Ishikawa (cell line): ENCODE results near the gene RNF150.

Source experiments
- CEBPB ChIP-seq: IDR thresholded peaks from 2 replicates; pipeline ENCODE4 v1.6.1; 2012
- CREB1 ChIP-seq: IDR thresholded peaks from 2 replicates; pipeline ENCODE4 v1.6.1; 2012; ENCODE audit warnings: low read depth
- EGR1 ChIP-seq: IDR thresholded peaks from 2 replicates; pipeline ENCODE4 v1.6.1; 2012
- EP300 ChIP-seq: IDR thresholded peaks from 2 replicates; pipeline ENCODE4 v1.6.1; 2012; ENCODE audit warnings: borderline replicate concordance
- FOXM1 ChIP-seq: IDR thresholded peaks from 2 replicates; pipeline ENCODE4 v1.6.1; 2012; ENCODE audit warnings: low read depth, borderline replicate concordance
- NFIC ChIP-seq: IDR thresholded peaks from 2 replicates; pipeline ENCODE4 v1.6.1; 2012
- RAD21 ChIP-seq: IDR thresholded peaks from 2 replicates; pipeline ENCODE4 v1.6.1; 2012; ENCODE audit warnings: low read depth
- TAF1 ChIP-seq: IDR thresholded peaks from 2 replicates; pipeline ENCODE4 v1.6.1; 2012; ENCODE audit warnings: low read depth, mild to moderate bottlenecking
- TCF12 ChIP-seq: IDR thresholded peaks from 2 replicates; pipeline ENCODE4 v1.6.1; 2012; ENCODE audit warnings: low read depth
- TEAD4 ChIP-seq: IDR thresholded peaks from 2 replicates; pipeline ENCODE4 v1.6.1; 2012
- YY1 ChIP-seq: IDR thresholded peaks from 2 replicates; pipeline ENCODE4 v1.6.1; 2012; ENCODE audit warnings: low read depth
- ZBTB7A ChIP-seq: IDR thresholded peaks from 2 replicates; pipeline ENCODE4 v1.6.1; 2012; ENCODE audit warnings: low read depth
- TF ChIP-seq, protein P1 (sequence below): IDR thresholded peaks from 2 replicates; pipeline ENCODE4 v1.6.1; 2012; ENCODE audit warnings: low read depth, mild to moderate bottlenecking
- TF ChIP-seq, protein P2 (sequence below): IDR thresholded peaks from 2 replicates; pipeline ENCODE4 v1.6.1; 2012
- TF ChIP-seq, protein P3 (sequence below): IDR thresholded peaks from 2 replicates; pipeline ENCODE4 v1.6.1; 2012

The RNF150 gene

DNA sequence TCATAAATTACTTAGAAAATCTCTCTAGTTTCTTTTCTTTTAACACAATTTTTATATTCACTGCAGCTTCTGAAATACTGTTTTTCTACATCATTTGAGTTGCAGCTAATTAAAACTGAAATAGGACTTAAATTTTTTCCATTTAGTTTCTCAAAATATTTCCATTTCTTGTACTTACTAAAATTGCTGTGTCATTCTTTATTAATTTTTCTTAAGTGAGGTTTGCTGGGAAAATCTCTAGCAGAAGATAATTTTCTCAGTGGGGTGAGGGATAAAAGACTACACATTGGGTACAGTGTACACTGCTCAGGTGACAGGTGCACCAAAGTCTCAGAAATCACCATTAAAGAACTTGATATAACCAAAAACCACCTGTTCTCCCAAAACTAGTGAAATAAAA, 57.7 kb downstream of the RNF150 start:
- TF ChIP-seq TAF1 = no peak
- no peak for TF ChIP-seq NFIC
- TF ChIP-seq FOXM1 = no peak
- TF ChIP-seq, protein P1, sequence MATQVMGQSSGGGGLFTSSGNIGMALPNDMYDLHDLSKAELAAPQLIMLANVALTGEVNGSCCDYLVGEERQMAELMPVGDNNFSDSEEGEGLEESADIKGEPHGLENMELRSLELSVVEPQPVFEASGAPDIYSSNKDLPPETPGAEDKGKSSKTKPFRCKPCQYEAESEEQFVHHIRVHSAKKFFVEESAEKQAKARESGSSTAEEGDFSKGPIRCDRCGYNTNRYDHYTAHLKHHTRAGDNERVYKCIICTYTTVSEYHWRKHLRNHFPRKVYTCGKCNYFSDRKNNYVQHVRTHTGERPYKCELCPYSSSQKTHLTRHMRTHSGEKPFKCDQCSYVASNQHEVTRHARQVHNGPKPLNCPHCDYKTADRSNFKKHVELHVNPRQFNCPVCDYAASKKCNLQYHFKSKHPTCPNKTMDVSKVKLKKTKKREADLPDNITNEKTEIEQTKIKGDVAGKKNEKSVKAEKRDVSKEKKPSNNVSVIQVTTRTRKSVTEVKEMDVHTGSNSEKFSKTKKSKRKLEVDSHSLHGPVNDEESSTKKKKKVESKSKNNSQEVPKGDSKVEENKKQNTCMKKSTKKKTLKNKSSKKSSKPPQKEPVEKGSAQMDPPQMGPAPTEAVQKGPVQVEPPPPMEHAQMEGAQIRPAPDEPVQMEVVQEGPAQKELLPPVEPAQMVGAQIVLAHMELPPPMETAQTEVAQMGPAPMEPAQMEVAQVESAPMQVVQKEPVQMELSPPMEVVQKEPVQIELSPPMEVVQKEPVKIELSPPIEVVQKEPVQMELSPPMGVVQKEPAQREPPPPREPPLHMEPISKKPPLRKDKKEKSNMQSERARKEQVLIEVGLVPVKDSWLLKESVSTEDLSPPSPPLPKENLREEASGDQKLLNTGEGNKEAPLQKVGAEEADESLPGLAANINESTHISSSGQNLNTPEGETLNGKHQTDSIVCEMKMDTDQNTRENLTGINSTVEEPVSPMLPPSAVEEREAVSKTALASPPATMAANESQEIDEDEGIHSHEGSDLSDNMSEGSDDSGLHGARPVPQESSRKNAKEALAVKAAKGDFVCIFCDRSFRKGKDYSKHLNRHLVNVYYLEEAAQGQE = no peak
- TF ChIP-seq EP300 = no peak
- TF ChIP-seq, protein P2, sequence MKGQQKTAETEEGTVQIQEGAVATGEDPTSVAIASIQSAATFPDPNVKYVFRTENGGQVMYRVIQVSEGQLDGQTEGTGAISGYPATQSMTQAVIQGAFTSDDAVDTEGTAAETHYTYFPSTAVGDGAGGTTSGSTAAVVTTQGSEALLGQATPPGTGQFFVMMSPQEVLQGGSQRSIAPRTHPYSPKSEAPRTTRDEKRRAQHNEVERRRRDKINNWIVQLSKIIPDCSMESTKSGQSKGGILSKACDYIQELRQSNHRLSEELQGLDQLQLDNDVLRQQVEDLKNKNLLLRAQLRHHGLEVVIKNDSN = no peak
- TF ChIP-seq, protein P3, sequence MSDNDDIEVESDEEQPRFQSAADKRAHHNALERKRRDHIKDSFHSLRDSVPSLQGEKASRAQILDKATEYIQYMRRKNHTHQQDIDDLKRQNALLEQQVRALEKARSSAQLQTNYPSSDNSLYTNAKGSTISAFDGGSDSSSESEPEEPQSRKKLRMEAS = no peak
- TF ChIP-seq CEBPB = no peak
- no peak for TF ChIP-seq EGR1
- TF ChIP-seq CREB1 = no peak
- TF ChIP-seq TEAD4 = no peak
- TF ChIP-seq TCF12 = no peak
- TF ChIP-seq YY1 = no peak
- no peak for TF ChIP-seq ZBTB7A
- no peak for TF ChIP-seq RAD21

DNA sequence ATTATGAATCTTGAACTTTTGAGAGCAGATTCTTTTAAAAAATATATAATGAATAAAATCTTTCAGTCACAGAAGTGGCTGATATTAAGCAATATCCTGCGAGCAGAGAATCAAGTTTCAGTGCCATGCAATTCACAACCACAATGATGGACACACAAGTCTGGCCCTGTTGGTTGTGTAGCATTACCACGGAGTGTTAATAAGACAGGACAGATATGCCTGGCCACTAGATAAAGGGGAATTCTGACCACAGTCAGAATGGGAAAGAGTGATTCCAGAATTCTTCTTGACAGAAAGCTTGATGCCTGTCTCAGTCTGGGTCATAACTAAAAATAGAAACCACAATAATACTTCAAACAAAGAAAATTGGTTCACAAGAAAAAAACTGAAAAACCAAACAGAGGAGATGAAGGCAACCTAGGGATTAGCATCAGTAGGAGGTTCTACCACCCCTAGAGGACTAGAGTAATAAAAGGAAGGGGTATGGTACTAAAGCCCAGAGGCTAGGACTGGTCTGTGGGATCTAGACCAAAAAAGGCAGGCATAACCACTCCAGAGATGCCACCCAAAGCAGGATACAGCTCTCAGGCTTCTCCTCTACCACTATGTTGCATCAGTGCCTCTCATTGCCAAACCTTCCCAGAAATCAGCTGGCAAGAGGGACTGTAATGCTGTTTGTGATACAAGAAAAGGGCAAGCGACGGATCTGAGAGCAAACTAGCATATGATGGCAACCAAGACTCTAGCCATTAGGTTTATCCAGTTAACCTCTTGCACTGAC, 59.0 kb downstream of the RNF150 start:
- TF ChIP-seq, protein P3 = no peak
- TF ChIP-seq NFIC (no peak), YY1 (no peak), TCF12 (no peak), CREB1 (no peak), TAF1 (no peak), EGR1 (no peak), RAD21 (no peak), CEBPB (no peak)
- TF ChIP-seq, protein P1 = no peak
- TF ChIP-seq, protein P2 = no peak

DNA sequence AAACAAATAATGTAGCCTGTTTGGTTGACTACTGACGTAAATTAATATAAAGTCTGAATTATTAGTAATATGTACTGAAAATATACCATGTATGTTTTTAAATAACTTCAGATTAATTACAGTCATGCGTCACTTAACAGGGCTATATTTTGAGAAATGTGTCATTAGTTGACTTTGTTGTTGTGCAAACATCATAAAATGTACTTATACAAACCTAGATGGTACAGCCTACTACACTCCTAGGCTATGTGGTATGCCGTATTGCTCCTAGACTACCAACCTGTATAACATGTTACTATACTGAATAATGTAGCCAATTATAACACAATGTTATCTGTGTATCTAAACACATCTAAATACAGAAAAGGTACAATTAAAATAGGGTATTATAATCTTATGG, 66.6 kb downstream of the RNF150 start:
- TF ChIP-seq EGR1 (no peak), EP300 (no peak), TCF12 (no peak), RAD21 (no peak), FOXM1 (no peak), TAF1 (no peak), NFIC (no peak), TEAD4 (no peak)
- TF ChIP-seq, protein P1 = no peak
- TF ChIP-seq, protein P3 = no peak
- TF ChIP-seq, protein P2 = no peak

DNA sequence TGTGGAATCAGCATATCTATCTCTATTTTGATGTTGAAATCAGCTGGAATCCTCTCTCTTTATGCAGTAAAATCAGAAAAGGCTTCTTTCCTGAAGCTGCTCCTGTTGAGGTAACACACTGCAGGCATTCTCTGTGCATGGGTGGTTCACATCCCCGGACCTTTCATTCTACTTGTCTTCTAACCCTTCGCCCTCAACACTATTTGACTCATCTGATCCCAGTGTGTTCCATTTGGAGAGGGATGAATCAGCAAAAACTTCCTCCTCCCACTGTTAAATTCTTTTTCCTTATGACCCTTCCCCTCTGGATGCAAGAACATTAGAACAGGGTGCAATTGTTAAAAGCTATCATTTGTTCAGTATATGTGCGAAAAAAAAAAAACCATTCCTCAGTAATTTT, 67.4 kb downstream of the RNF150 start:
- TF ChIP-seq TAF1 = no peak
- no peak for TF ChIP-seq NFIC
- no peak for TF ChIP-seq EGR1
- TF ChIP-seq, protein P1 = no peak
- TF ChIP-seq TEAD4 = no peak
- TF ChIP-seq TCF12 = no peak
- TF ChIP-seq, protein P3 = no peak
- TF ChIP-seq RAD21 = no peak
